ENCODE data around the gene PSME1. TPM values are rescaled to one million over a fixed set of nuclear protein-coding genes. Genes with fewer than 3 reads are reported as not detected.

PSME1 gene
- total and polyA plus RNA-seq, 4 donors, result 125 to 311 (median 239) TPM

- WGBS, 2 donors, result 48 to 49% methylated on average over 5 of the region's 5 CpGs
- no peak overlapping the region for H3K4me3 ChIP-seq
- H3K36me3 ChIP-seq (ENCODE audit: control insufficient read depth in 4 of 4, insufficient read depth in 4 of 4, low read length in 4 of 4), result peaks cover 0 to 4% (median 1%) of the 10 kb centered on the region in 4 donors
- no peaks in the 10 kb centered on the region for H3K27me3 ChIP-seq (ENCODE audit: control insufficient read depth in 3 of 3, insufficient read depth in 3 of 3, low read length in 2 of 3)
- peaks cover 0 to 5% (median 2%) of the 10 kb centered on the region in 5 donors for H3K4me1 ChIP-seq (ENCODE audit: control insufficient read depth in 5 of 5, insufficient read depth in 5 of 5, low read length in 5 of 5)
- no peak overlapping the region for H3K9ac ChIP-seq (ENCODE audit: insufficient read depth in 1 of 2, low read length in 2 of 2)
- H3K27ac ChIP-seq (ENCODE audit: low read depth in 1 of 2, low read length in 1 of 2), result no peak overlapping the region
- ATAC-seq (ENCODE audit: insufficient read depth, low FRiP score) (no peak), DNase-seq (no peak)
- no peak for TF ChIP-seq CTCF (IDR thresholded peaks at IDR 0.05; ENCODE audit: control extremely low read depth, extremely low read depth)
- no peaks in the 10 kb centered on the region for H3K9me3 ChIP-seq (ENCODE audit: control insufficient read depth in 4 of 4, insufficient read depth in 3 of 4, low read length in 3 of 4)
These were observed 27.6 kb upstream of the PSME1 start for GRCh38 chr14:24108336-24108874.

GRCh38 chr14:24110060-24110459, 25.9 kb upstream of the PSME1 start:
- Histone ChIP-seq H3K36me3 (ENCODE audit: control insufficient read depth in 4 of 4, insufficient read depth in 4 of 4, low read length in 4 of 4) (no peaks in the 10 kb centered on the region), H3K4me3 (no peak overlapping the region), H3K9me3 (ENCODE audit: control insufficient read depth in 4 of 4, insufficient read depth in 3 of 4, low read length in 3 of 4) (no peaks in the 10 kb centered on the region), H3K27me3 (ENCODE audit: control insufficient read depth in 3 of 3, insufficient read depth in 3 of 3, low read length in 2 of 3) (no peaks in the 10 kb centered on the region), H3K9ac (ENCODE audit: insufficient read depth in 1 of 2, low read length in 2 of 2) (no peak overlapping the region), H3K4me1 (ENCODE audit: control insufficient read depth in 5 of 5, insufficient read depth in 5 of 5, low read length in 5 of 5) (peaks cover 0 to 5% (median 2%) of the 10 kb centered on the region in 5 donors), H3K27ac (ENCODE audit: low read depth in 1 of 2, low read length in 1 of 2) (no peak overlapping the region)
- DNase-seq (no peak), ATAC-seq (ENCODE audit: insufficient read depth, low FRiP score) (no peak)
- 64 to 65% methylated on average over 9 of the region's 9 CpGs for WGBS, 2 donors
- TF ChIP-seq CTCF (IDR thresholded peaks at IDR 0.05; ENCODE audit: control extremely low read depth, extremely low read depth), result no peak

- no peak overlapping the region for H3K9ac ChIP-seq (ENCODE audit: insufficient read depth in 1 of 2, low read length in 2 of 2)
- H3K4me1 ChIP-seq (ENCODE audit: control insufficient read depth in 5 of 5, insufficient read depth in 5 of 5, low read length in 5 of 5), result peaks cover 0 to 8% (median 2%) of the 10 kb centered on the region in 5 donors
- no peaks in the 10 kb centered on the region for H3K27me3 ChIP-seq (ENCODE audit: control insufficient read depth in 3 of 3, insufficient read depth in 3 of 3, low read length in 2 of 3)
- H3K4me3 ChIP-seq, result no peak overlapping the region
- no peak overlapping the region for H3K27ac ChIP-seq (ENCODE audit: low read depth in 1 of 2, low read length in 1 of 2)
- 80 to 84% methylated on average over 1 of the region's 1 CpG for WGBS, 2 donors
- no peak for DNase-seq
- no peaks in the 10 kb centered on the region for H3K9me3 ChIP-seq (ENCODE audit: control insufficient read depth in 4 of 4, insufficient read depth in 3 of 4, low read length in 3 of 4)
- ATAC-seq (ENCODE audit: insufficient read depth, low FRiP score), result no peak
- no peaks in the 10 kb centered on the region for H3K36me3 ChIP-seq (ENCODE audit: control insufficient read depth in 4 of 4, insufficient read depth in 4 of 4, low read length in 4 of 4)
- TF ChIP-seq CTCF (IDR thresholded peaks at IDR 0.05; ENCODE audit: control extremely low read depth, extremely low read depth), result no peak
These were observed 25.5 kb upstream of the PSME1 start for GRCh38 chr14:24110523-24110922.

GRCh38 chr14:24113379-24113800, 22.6 kb upstream of the PSME1 start:
- H3K4me3 ChIP-seq, result peak overlapping the region; percentile 55
- peak overlapping the region; percentile 97 to 98 for H3K27ac ChIP-seq (ENCODE audit: low read depth in 1 of 2, low read length in 1 of 2)
- H3K9me3 ChIP-seq (ENCODE audit: control insufficient read depth in 4 of 4, insufficient read depth in 3 of 4, low read length in 3 of 4), result no peaks in the 10 kb centered on the region
- WGBS, 2 donors, result 18 to 20% methylated on average over 15 of the region's 15 CpGs
- peak overlapping the region; percentile 65 to 79 for H3K9ac ChIP-seq (ENCODE audit: insufficient read depth in 1 of 2, low read length in 2 of 2)
- no peak for DNase-seq
- H3K36me3 ChIP-seq (ENCODE audit: control insufficient read depth in 4 of 4, insufficient read depth in 4 of 4, low read length in 4 of 4), result peaks cover 3 to 9% (median 7%) of the 10 kb centered on the region in 4 donors
- no peak for ATAC-seq (ENCODE audit: insufficient read depth, low FRiP score)
- peaks cover 0 to 18% (median 7%) of the 10 kb centered on the region in 5 donors for H3K4me1 ChIP-seq (ENCODE audit: control insufficient read depth in 5 of 5, insufficient read depth in 5 of 5, low read length in 5 of 5)
- TF ChIP-seq CTCF (IDR thresholded peaks at IDR 0.05; ENCODE audit: control extremely low read depth, extremely low read depth), result no peak
- no peaks in the 10 kb centered on the region for H3K27me3 ChIP-seq (ENCODE audit: control insufficient read depth in 3 of 3, insufficient read depth in 3 of 3, low read length in 2 of 3)
